HG03097 (cell line): ENCODE data around the gene PTOV1.

Source experiments
- ATAC-seq: cut with Tn5 transposase; IDR thresholded peaks from one replicate; pipeline ENCODE4 v1.9.1; 2021; ENCODE audit not compliant: unreplicated experiment, low FRiP score

PTOV1 gene

DNA sequence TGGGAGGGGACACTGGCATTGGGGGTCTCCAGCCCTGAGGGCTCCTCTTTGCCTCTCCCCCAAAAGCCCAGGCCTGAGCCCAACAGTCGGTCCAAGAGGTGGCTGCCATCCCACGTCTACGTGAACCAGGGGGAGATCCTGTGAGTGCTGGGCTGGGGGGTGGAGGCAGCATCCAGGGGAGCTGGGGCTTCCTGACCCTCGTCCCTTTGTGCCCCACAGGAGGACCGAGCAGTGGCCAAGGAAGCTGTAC is 6.8 kb downstream of the PTOV1 start:
- ATAC-seq: no peak

DNA sequence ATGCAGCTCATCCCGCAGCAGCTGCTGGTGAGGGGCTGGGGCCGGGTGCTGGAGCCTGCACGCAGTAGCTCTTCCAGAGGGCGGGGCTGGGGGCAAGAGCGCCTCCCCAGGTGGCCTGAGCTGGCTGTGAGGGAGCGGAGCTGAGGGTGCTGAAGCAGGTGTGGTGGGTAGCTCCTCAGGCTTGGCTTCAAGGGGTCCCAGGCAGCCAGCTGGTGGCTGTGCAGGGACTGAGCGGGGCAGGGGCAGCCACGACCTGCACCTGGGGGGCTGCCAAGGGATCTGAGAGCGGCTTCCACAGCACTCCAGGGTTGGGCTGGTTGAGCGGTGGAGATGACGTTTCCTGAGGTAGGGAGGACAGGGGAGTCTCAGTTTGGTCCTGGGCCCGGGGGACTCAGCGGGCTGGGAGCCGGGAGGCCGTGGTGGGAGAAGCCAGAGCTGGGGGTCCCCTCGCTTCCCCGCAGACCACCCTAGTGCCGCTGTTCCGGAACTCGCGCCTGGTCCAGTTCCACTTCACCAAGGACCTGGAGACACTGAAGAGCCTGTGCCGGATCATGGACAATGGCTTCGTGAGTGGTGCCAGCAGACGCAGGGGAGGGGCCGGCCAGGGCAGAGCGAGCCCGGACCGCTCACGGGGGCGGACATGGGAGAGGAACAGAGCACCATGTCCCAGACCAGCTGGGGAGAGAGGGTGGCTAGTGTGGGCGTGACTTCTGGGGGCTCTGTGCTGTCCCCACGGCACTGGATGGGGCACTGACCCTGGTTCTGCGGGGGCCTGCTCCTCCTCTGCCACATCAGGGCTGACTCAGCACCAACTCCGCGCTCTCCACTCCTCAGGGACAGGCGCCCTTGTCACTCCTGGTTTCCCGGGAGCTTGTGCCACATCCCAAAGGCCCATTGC is 7.4 kb downstream of the PTOV1 start:
- no peak for ATAC-seq

DNA sequence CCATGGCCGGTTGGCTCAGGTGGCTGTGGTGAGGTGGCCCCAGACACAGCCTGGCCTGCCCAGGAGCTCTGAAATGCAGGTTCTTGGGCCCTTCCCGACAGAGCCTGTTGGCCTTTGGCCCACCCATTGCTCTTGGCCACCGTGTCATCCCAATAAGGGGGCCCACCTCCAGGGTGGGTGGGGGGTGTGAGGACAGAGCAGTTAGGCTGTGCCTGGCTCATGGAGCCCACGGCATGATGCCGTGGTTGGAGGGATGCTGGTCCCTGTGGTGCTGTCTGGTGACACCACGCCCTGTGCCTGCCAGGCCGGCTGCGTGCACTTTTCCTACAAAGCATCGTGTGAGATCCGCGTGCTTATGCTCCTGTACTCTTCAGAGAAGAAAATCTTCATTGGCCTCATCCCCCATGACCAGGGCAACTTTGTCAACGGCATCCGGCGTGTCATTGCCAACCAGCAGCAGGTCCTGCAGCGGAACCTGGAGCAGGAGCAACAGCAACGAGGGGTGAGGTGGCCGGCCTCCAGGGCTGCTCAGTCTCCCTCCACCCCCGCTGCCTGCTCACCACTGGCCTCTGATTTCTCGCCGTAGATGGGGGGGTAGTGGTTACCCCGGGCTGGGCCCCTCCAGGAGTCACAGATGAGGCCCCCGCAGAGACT is 8.8 kb downstream of the PTOV1 start:
- ATAC-seq: no peak

DNA sequence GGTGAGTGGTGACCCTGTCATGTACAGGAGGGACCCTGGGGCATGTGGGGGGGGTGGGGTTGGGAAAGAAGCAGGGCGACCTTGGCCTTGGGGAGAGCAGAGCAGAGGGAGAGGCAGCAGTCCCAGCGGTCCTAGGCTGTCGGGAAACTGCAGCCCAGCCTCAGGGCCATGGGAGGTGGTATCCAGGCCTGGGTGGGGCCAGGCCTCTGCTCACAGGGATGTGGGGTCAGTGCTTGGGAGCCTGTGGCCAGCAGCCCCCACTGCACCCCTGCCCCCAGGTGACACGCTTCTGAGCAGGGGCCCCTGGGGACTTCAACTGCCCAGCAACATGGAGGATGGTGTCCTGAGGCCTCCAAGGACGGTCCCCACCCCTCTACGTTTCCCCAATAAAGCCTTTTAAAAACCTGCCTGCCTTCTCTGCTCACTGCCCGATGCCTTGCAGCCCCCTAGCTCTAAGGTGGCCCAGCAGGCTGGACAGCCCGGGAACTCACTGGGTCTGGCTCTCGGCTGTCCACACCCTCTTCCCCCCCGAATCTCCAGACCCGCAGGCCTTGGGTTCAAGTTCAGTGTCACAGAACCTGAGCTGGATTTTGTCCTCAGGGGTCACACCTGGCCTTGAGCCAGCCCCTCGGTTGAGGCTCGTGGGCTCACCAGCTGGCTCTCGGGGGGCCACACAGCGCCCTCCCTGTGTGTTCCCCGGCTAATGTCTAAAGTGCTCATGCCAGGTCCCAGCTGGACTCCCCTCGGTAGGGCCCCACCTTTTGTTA is 9.6 kb downstream of the PTOV1 start:
- ATAC-seq: no peak

DNA sequence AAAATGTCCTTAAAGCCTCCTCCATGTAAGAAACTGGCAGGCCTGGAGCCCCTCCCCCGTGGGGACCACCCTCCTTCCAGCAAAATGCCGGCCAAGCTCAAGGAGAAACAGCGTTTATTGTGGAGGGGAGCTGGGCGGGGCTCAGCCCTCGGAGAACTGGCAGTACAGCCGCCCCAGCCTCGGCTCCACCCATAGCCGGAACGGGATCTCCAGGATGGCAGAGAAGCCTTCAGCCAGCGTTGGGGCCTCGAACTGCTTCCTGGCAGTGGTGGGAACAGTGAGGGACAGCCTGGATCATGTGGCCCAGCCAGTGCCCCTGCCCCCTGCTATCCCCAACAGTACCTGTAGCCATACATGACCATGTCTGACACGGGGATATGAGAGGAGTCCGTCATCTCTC is 10.1 kb downstream of the PTOV1 start:
- no peak for ATAC-seq

DNA sequence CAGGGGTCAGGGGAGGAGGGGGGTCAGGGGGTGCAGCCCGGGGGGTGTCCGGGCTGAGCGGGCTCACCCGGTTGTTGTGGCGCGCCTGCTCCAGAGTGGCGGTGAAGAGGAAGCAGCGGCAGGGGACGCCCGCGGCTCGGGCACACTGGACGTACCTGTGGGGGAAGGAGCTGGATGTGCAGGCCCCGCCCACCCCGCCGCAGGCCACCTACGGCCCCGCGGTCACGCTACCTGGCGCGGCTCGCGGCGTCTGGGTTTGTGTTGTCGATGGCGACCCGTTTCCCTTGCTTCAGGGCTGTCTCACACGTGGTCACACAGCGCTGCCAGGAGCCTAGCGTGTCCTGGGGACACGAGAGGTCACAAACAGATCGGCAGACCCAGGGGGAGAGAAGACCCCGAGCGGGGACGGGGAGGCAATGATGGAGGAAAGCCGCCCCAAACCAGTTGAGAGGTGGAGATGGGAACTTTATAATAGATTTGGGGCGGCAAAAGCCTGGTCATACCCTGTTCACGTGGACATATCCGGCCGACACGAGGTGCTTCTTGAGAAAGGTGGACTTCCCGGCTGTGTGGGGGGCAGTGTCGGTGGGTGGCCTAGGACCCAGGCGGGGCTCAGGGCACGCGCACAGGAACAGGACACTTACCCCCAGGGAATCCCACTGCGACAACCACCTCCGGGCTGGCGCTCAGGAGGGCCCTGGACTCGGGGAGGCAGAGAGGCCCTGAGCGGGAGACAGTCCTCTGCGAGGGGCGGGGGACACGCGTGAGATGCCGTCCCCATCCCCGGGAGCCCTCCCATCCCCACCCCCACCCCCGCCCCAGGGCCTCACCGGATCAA is 10.8 kb downstream of the PTOV1 start:
- no peak for ATAC-seq

DNA sequence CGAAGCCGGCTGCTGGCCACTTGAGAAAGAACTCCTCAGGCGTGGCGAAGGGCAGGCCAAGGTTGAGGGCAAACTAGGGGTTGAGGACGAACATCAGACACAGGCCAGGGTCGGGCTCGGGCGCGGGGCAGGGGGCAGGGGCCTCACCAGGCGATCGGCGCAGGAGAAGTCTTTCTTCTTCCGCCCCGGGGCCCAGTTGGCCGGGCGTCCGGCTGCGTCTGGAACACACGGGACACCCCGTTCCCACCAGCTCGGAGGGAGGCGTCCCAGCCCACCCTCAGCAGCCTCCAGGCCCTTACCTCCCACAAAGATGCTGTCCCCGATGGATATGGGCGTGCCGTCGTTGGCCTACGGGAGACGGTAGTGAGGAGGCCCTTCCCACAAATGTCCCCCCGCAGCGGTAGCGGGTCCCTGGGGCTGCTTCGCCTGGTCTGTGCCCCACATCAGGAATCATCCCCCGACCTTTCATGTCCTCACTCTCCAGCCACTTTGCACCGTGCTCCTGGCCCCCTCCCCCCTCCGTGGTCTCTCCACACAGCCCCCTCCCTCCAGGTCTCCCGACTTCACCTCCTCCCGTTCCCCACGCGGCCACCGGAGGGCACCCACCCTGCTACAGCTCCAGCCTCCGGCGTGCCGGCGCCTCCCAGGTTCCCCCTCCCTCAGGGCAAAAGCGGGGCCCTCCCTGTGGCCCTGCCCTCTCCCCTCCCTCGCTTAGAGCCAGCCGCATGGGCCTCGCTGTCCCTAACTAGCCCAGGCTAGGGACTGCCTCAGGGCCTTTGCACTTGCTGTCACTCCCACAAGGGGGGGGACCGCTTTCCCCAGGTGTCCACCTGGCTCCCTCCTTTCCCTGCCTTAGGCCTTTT is 11.7 kb downstream of the PTOV1 start:
- ATAC-seq: no peak

DNA sequence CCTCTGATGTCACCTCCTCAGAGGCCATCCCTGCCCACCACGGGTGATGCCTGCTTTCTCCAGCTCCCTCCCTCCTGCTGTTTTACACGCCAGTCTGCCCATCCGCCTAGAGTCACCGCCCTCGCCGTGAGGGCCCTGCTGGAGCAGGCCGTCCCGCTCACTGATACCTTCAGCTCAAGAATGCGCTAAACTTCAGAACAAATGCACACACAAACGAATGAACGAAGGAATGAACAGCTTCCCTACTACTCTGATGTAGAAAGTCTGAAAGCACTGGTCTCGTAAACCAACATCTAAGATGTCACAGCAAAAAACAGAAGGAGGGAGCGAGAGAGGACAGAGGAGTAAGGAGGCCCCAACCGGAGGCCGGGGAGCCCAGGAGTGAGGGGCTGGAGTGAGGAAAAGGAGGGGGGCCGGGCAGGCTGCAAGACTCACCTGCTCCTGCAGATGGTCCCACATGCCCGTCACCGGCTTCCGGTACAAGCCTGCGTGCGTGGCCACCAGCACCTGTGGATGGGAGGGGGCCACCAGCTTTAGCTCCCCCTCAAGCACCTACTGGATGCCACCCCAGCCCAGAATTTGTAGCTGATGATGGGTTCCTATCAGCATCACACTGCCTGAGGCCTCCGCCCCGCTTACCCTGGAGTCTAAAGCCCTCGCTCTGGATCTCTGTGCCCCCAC is 12.4 kb downstream of the PTOV1 start:
- ATAC-seq: no peak

DNA sequence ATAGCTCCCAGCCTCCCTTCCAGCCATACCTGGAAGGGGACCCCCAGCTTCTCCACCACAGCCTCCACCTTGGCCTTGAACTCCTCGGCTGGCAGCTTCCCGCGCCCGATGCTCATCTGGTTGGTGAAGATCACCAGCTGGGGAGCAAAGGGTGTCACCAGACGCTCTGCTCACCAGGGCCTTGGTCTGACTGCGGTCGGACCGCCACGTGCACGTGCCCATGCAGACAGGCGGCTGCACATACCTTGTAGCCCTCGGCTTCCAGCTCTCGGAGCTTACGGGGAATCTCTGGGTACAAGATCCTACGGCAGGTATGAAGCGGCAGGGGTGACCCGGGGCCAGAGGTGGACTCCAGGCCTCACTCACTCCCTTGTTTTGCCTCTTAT is 13.0 kb downstream of the PTOV1 start:
- ATAC-seq: no peak

DNA sequence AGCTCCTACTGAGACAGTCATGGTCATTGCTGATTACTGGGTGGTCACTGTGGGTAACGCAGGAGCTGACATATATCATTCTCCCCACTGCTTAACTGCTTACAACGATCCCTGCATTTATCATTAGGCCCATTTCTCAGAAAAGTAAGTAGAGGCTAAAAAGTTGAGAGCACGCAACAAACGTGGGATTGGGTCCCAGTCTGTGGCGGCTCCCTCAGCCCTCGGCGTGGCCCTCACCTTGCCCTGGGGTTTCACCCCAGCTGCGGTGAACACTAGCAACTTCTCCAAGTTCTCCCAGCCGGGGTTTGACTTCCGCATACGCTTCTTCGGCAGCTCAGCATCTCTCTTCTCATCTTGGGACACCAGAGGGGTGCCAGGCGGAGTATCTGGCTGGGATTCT is 13.9 kb downstream of the PTOV1 start:
- no peak for ATAC-seq

DNA sequence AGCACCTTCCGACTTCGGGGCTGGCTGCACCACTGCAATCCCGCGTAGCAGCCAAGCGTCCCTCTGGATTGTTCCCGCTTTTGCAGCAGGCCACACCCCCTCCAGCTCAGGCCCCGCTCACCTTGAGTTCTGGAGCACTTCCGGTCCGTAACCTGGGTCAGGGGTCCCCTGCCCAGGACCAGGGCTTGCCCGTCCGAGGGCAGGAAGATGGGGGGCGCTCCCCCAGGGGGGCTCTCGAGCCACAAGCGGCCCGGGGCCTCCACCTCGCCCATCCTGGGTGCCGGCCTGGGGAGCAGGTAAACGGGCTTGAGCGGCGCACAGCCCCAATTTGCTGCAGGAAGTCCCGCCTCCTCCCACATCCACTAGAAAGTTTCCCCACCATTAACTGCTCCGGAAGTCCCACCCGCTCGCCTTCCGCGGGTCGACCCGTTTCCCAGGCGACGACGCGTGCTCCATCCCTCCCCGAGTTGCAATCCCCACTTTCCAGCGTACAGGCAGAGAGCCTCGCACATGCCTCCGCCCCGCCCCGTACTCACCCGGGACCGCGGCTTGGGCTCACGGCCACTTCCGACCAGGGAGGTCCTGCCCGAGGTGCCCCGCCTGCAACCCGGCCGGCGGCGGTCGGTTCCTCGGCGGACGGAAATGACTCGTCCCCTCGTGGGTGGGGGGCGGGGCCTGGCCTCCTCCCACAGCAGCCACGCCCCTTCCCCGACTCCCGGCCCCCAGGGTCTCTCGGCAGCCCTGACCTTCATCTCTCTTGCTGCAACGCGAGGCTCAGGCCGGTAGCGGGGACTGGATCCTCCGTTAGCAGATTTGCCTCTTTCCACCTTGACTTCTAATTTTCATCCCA is 16.2 kb downstream of the PTOV1 start, which contains the start of gene PNKP:
PNKP (minus strand) TSS at position 644 of the 850 bp plus-strand sequence; CDS start at position 272, 372 bp downstream.
- ATAC-seq: peak; percentile 33

DNA sequence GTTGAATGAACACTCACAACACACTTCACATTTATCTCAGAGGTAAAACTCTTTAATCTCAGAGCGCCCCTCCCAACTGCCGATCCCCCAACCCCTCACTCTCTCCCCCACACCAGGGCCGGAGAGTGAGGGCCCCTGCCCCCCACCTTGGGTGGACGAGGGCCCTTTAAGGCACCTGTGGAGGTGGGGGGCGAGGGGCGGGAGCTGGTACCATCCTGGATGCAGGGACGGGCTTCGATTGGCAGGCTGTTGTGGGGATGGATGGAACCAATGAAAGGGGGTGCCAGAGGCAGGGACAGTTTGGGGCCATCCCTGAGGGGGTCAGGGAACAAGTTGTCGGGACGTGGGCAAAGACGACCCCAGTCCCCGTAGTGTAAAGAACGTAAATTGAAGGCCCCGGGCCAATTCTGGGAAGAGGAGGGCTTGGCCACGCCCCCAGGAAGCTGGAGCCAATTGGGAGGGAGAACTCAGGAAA is 18.1 kb downstream of the PTOV1 start:
- peak; percentile 10 for ATAC-seq

DNA sequence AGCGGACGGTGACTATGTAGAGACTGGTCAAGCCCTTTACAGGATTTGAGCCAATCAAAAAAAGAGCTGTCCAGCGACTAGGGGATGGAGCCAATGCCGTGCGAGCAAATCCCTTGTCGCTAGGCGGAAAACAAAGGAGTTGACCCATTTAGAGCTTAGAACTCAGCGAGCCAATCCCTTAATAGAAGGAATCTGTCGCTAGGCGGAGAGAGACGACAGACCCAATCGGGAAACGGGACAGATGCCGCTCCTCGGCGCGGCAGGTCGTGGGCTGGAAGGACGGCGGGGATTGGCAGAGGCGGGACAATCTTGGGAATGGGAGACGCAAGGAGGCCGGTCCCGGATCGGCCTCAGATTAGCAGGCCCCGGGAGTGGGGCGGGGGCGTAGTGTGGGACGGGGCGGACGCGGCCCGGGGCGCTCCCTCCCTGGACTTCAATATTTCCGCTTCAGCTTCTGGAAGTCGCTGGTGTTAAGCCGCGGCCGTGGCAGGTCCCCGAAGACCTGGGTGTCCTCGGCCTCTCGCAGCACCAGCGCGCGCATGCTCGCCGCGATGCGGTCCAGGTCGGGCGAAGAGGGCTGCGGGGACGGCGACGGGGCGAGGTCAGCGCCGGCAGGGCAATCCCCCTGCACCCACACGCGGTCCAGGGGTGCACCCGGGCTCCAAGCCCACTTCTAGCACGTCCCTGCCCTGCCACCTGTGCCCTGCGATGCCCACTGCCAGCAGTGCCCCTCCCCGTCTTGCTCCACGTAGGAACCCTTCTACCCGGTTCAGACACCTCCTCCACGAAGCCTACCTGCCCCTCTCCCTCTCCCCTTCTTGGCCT is 18.7 kb downstream of the PTOV1 start:
- ATAC-seq: peak; percentile 62

DNA sequence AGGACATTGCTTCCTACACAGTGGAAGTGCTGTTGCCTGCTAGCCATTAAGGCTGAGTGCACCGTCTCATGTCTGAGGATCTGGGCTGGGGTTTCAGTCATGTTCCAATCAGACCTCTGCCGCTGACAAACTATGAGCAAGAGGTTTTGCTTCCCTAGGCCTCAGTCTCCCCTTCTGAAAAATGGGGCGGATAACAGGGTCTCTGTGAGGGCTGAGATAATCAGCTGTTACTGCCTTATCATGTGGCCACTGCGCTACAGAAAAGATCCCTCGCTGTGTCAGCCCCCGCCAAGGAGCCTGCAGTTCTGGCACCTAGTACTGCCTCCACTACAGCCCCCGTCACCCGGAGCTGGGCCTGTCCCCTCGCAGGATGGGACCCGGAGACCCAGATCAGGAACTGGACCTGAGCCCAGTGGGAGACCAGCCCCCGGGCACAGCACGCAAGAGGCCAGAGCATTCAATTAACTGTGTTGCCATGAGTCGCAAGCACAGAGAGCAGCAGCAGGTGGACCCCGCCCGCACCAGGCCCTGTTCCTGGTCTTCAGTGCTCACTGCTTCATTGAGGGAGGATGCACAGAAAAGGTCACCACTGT is 19.4 kb downstream of the PTOV1 start:
- no peak for ATAC-seq

DNA sequence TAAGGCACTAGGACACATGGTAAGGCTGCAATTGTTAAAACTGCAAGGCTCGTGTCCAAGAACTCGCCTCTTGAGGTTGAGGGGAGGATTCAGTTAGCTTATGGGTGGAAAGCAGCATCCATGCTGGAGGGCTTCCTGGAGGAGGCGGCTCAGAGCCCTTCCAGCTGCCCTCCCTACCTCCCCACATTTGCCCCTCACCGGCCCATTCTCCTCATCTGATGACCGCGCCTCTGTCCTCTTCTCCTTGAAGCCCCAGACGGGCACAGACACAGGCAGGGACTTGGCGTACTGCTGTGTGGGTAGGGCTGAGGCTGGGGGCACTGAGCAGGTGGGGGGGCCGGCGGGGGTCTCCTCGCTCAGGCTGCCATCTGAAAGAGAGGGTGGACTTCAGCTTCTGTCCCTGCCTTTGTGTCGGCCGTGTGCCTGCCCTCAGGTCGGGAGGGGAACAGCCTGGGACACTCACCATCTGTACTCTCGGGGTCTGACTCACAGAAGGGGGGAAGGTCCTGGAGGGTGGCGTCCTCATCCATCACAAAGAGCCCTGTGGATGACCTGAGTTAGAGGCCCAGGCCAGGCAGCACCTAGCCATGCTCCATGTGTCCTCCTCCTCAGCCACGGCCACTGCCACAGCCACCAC is 20.5 kb downstream of the PTOV1 start:
- ATAC-seq: no peak
